ENCODE results near the gene RGS21. TPM values are rescaled to one million over a fixed set of nuclear protein-coding genes. Genes with fewer than 3 reads are reported as not detected.

Gene RGS21
- polyA plus RNA-seq, 1 of the 3 experiments (the other 2 are of a cell fraction), result not detected

DNA sequence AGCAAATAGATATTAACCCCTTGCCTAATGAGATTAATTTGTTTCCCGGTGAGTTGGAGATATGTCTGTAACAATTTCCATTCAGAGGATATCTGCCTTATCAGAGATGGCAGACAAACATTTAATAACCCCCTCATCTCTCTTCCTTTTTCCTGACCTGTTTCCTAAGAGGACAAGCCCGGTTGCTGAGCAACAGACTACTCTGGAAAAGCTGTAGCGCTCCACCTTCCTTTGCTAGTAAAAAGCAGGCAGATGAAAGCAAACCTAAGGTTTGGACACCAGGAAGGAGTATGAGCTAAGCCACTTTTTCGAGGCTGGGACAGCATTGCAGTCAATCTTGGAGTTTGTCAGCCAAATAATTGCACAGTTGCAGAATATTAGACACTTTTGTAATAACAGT is 82.4 kb downstream of the RGS21 start:
- no peak for TF ChIP-seq GATA2 (CRISPR knock-in tag; IDR thresholded peaks at IDR 0.05)
- no peak for TF ChIP-seq NRF1 (IDR thresholded peaks at IDR 0.05; ENCODE audit: low read depth, low read length)
- no peak for TF ChIP-seq CHD2 (IDR thresholded peaks at IDR 0.05; ENCODE audit: low read length, partially characterized antibody)
- TF ChIP-seq TAF1 (IDR thresholded peaks at IDR 0.05; ENCODE audit: borderline replicate concordance, low read depth, low read length), result no peak
- TF ChIP-seq ZBTB33 (IDR thresholded peaks at IDR 0.05; ENCODE audit: borderline replicate concordance, low read depth), result no peak
- TF ChIP-seq USF2 (IDR thresholded peaks at IDR 0.05; ENCODE audit: borderline replicate concordance, low read depth, low read length), result no peak
- TF ChIP-seq NFIC (IDR thresholded peaks at IDR 0.05; ENCODE audit: borderline replicate concordance), result no peak
- TF ChIP-seq TEAD4 (IDR thresholded peaks at IDR 0.05; ENCODE audit: borderline replicate concordance, insufficient read depth), result no peak
- no peak for TF ChIP-seq RFX5 (IDR thresholded peaks at IDR 0.05; ENCODE audit: low read length)
- TF ChIP-seq FOSL2 (IDR thresholded peaks at IDR 0.05; ENCODE audit: borderline replicate concordance, low read depth), result no peak
- 2% methylated on average over 4 of the region's 4 CpGs for WGBS (ENCODE audit: low lambda C conversion rate)
- Histone ChIP-seq H2AFZ (ENCODE audit: low read depth) (no peak overlapping the region), H3F3A (replicated peaks; ENCODE audit: insufficient read depth) (no peaks in the 10 kb centered on the region), H4K20me1 (ENCODE audit: insufficient read depth) (no peaks in the 10 kb centered on the region), H3K4me2 (no peak overlapping the region), H3K36me3 (replicated peaks in 1 of 2; ENCODE audit: control insufficient read depth in 1 of 2, insufficient read depth in 2 of 2, low read length in 1 of 2) (no peaks in the 10 kb centered on the region), H3K79me2 (ENCODE audit: insufficient read depth) (no peaks in the 10 kb centered on the region), H3K27me3 (ENCODE audit: insufficient read depth) (no peaks in the 10 kb centered on the region), H3K4me1 (ENCODE audit: control insufficient read depth in 1 of 2, insufficient read depth in 2 of 2, low read depth in 1 of 2, low read length in 1 of 2) (peaks cover 0 to 5% of the 10 kb centered on the region in 2 experiments; a peak in 2 of 4 replicates), H3K9me2 (no peaks in the 10 kb centered on the region), H3K9me3 (no peaks in the 10 kb centered on the region), H3K27ac (ENCODE audit: low read depth in 2 of 2, low read length in 1 of 2) (no peak overlapping the region), H3K4me3 (ENCODE audit: low read depth in 2 of 2, low read length in 1 of 2) (no peak overlapping the region), H3K9ac (no peak overlapping the region)
- DNase-seq, result no peak
- POLR2A ChIA-PET, result no interaction called here
- CTCF ChIA-PET, result no interaction called here

- no peak for DNase-seq
- Histone ChIP-seq H4K20me1 (ENCODE audit: insufficient read depth) (no peaks in the 10 kb centered on the region), H3K9me3 (no peaks in the 10 kb centered on the region), H3K4me3 (ENCODE audit: low read depth in 2 of 2, low read length in 1 of 2) (no peak overlapping the region; a peak in 1 of 4 replicates), H3K79me2 (ENCODE audit: insufficient read depth) (no peaks in the 10 kb centered on the region), H3K9me2 (no peaks in the 10 kb centered on the region), H3K9ac (no peak overlapping the region), H3K4me2 (peak overlapping the region; percentile 57), H3K36me3 (replicated peaks in 1 of 2; ENCODE audit: control insufficient read depth in 1 of 2, insufficient read depth in 2 of 2, low read length in 1 of 2) (no peaks in the 10 kb centered on the region), H3K27ac (ENCODE audit: low read depth in 2 of 2, low read length in 1 of 2) (no peak overlapping the region), H3K4me1 (ENCODE audit: control insufficient read depth in 1 of 2, insufficient read depth in 2 of 2, low read depth in 1 of 2, low read length in 1 of 2) (peaks cover 0 to 5% of the 10 kb centered on the region in 2 experiments; a peak in 2 of 4 replicates), H3F3A (replicated peaks; ENCODE audit: insufficient read depth) (no peaks in the 10 kb centered on the region), H2AFZ (ENCODE audit: low read depth) (no peak overlapping the region), H3K27me3 (ENCODE audit: insufficient read depth) (no peaks in the 10 kb centered on the region)
- WGBS (ENCODE audit: low lambda C conversion rate), result 0% methylated on average over 1 of the region's 1 CpG
- TF ChIP-seq CHD2 (IDR thresholded peaks at IDR 0.05; ENCODE audit: low read length, partially characterized antibody) (no peak), PBX3 (IDR thresholded peaks at IDR 0.05) (no peak), GABPA (IDR thresholded peaks at IDR 0.05; ENCODE audit: low read depth) (no peak), FOXM1 (IDR thresholded peaks at IDR 0.05; ENCODE audit: low read depth) (no peak), NRF1 (IDR thresholded peaks at IDR 0.05; ENCODE audit: low read depth, low read length) (no peak), ELF1 (IDR thresholded peaks at IDR 0.05) (no peak), FOSL2 (IDR thresholded peaks at IDR 0.05; ENCODE audit: borderline replicate concordance, low read depth) (no peak), SIN3A (IDR thresholded peaks at IDR 0.05; ENCODE audit: borderline replicate concordance, low read depth, low read length) (no peak), RCOR1 (IDR thresholded peaks at IDR 0.05; ENCODE audit: low read length) (no peak), RFX5 (IDR thresholded peaks at IDR 0.05; ENCODE audit: low read length) (no peak)
- TF ChIP-seq, protein P1, sequence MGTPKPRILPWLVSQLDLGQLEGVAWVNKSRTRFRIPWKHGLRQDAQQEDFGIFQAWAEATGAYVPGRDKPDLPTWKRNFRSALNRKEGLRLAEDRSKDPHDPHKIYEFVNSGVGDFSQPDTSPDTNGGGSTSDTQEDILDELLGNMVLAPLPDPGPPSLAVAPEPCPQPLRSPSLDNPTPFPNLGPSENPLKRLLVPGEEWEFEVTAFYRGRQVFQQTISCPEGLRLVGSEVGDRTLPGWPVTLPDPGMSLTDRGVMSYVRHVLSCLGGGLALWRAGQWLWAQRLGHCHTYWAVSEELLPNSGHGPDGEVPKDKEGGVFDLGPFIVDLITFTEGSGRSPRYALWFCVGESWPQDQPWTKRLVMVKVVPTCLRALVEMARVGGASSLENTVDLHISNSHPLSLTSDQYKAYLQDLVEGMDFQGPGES (IDR thresholded peaks at IDR 0.05; ENCODE audit: low read depth, low read length), result no peak
- ChIA-PET POLR2A (no interaction called here), CTCF (no interaction called here)
These were observed 85.0 kb downstream of the RGS21 start for GRCh38 chr1:192401825-192402224.

All from SK-N-SH (cell line).